GM19397 (cell line): ENCODE data around the gene SF3B3.
"Not testable (repeated sequence)": the region's sequence is repeated elsewhere in the genome, so short reads cannot be mapped to it uniquely, and the experiment has no call there.

Experiments used
- ATAC-seq: cut with Tn5 transposase; IDR thresholded peaks from one replicate; pipeline ENCODE4 v1.9.1; 2021; ENCODE audit warnings: mild to moderate bottlenecking, moderate library complexity; ENCODE audit not compliant: unreplicated experiment

SF3B3 gene

GRCh38 chr16:70612931-70613330 lies 89.3 kb downstream of the SF3B3 start:
- ATAC-seq, result no peak

GRCh38 chr16:70614208-70614951 lies 90.8 kb downstream of the SF3B3 start:
- no peak for ATAC-seq

GRCh38 chr16:70615945-70616344 lies 92.3 kb downstream of the SF3B3 start:
- ATAC-seq, result no peak

GRCh38 chr16:70621864-70622263 lies 98.2 kb downstream of the SF3B3 start:
- ATAC-seq, result not testable (repeated sequence)
